IPS DF 4.7 (cell line): ENCODE results near the gene SLC9A9.
"Not testable (repeated sequence)": the region's sequence is repeated elsewhere in the genome, so short reads cannot be mapped to it uniquely, and the experiment has no call there.

ENCODE experiments used
- DNase-seq: peaks from one replicate; pipeline ENCODE4 v3.0.0-alpha.2; 2013; ENCODE audit warnings: low spot score; ENCODE audit errors: extremely low read depth

SLC9A9 gene

GRCh38 chr3:143472731-143473523 is 375.3 kb downstream of the SLC9A9 start:
- no peak for DNase-seq

GRCh38 chr3:143471705-143472104 is 376.6 kb downstream of the SLC9A9 start:
- DNase-seq: no peak

- no peak for DNase-seq
Observed at GRCh38 chr3:143469159-143469558, 379.1 kb downstream of the SLC9A9 start.

- no peak for DNase-seq
Observed at GRCh38 chr3:143465666-143466065, 382.6 kb downstream of the SLC9A9 start.

- no peak for DNase-seq
Observed at GRCh38 chr3:143464850-143465249, 383.4 kb downstream of the SLC9A9 start.

- DNase-seq: no peak
Observed at GRCh38 chr3:143455480-143455879, 392.8 kb downstream of the SLC9A9 start.

- no peak for DNase-seq
Observed at GRCh38 chr3:143450632-143451031, 397.6 kb downstream of the SLC9A9 start.

GRCh38 chr3:143447491-143447890 is 400.8 kb downstream of the SLC9A9 start:
- DNase-seq: no peak

GRCh38 chr3:143445118-143445517 is 403.1 kb downstream of the SLC9A9 start:
- no peak for DNase-seq

GRCh38 chr3:143443851-143444331 is 404.4 kb downstream of the SLC9A9 start:
- DNase-seq: no peak

- no peak for DNase-seq
Observed at GRCh38 chr3:143442814-143443447, 405.3 kb downstream of the SLC9A9 start.

- no peak for DNase-seq
Observed at GRCh38 chr3:143441516-143442171, 406.6 kb downstream of the SLC9A9 start.

GRCh38 chr3:143439817-143440216 is 408.5 kb downstream of the SLC9A9 start:
- no peak for DNase-seq

- no peak for DNase-seq
Observed at GRCh38 chr3:143437405-143437804, 410.9 kb downstream of the SLC9A9 start.

GRCh38 chr3:143436231-143436930 is 411.9 kb downstream of the SLC9A9 start:
- no peak for DNase-seq

GRCh38 chr3:143433787-143434378 is 414.4 kb downstream of the SLC9A9 start:
- no peak for DNase-seq

- not testable (repeated sequence) for DNase-seq
Observed at GRCh38 chr3:143431298-143431697, 417.0 kb downstream of the SLC9A9 start.

- no peak for DNase-seq
Observed at GRCh38 chr3:143430568-143430967, 417.7 kb downstream of the SLC9A9 start.

GRCh38 chr3:143429628-143430514 is 418.4 kb downstream of the SLC9A9 start:
- no peak for DNase-seq

- DNase-seq: no peak
Observed at GRCh38 chr3:143428294-143428693, 420.0 kb downstream of the SLC9A9 start.
